Measurements from ENCODE around the gene SLC12A4. TPM values are rescaled to one million over a fixed set of nuclear protein-coding genes. Genes with fewer than 3 reads are reported as not detected.

The SLC12A4 gene
- polyA plus RNA-seq, 4 donors, result 1.1 to 17.3 (median 7.0) TPM

GRCh38 chr16:67936124-67936879, 32.1 kb downstream of the SLC12A4 start, which contains the start of gene PSMB10:
TSS of gene PSMB10 (minus strand) at chr16:67936850. CDS start at chr16:67936749, 101 bp downstream.
- 0% methylated on average over 50 to 54 of the region's 54 CpGs for WGBS, 3 donors
- Histone ChIP-seq H3K36me3 (ENCODE audit: control insufficient read depth in 3 of 3, insufficient read depth in 2 of 3, low read depth in 1 of 3, low read length in 3 of 3) (peaks cover 0 to 60% (median 2%) of the 10 kb centered on the region in 3 donors), H3K4me1 (ENCODE audit: control insufficient read depth in 3 of 3, insufficient read depth in 2 of 3, low read depth in 1 of 3, low read length in 2 of 3) (peaks cover 5 to 19% (median 8%) of the 10 kb centered on the region in 3 donors), H3K27me3 (ENCODE audit: control insufficient read depth in 3 of 3, insufficient read depth in 3 of 3, low read length in 3 of 3) (no peaks in the 10 kb centered on the region), H3K9me3 (ENCODE audit: control insufficient read depth in 2 of 2, insufficient read depth in 1 of 2, low read depth in 1 of 2, low read length in 1 of 2) (no peaks in the 10 kb centered on the region), H3K4me3 (ENCODE audit: low read depth in 1 of 3, low read length in 3 of 3) (peak within 1 kb of the TSS; percentile 85 to 90 (median 86)), H3K27ac (ENCODE audit: low read depth in 1 of 3, low read length in 2 of 3) (peak within 1 kb of the TSS; percentile 95 to 98 (median 96))
- no peak for FAIRE-seq
- peak in 1 of 2 donors; percentile 88 for DNase-seq

GRCh38 chr16:67935402-67936123, 32.9 kb downstream of the SLC12A4 start:
- WGBS, 3 donors, result 3 to 4% (median 3%) methylated on average over 49 to 55 of the region's 55 CpGs
- Histone ChIP-seq H3K27ac (ENCODE audit: low read depth in 1 of 3, low read length in 2 of 3) (peak overlapping the region; percentile 95 to 98 (median 96)), H3K36me3 (ENCODE audit: control insufficient read depth in 3 of 3, insufficient read depth in 2 of 3, low read depth in 1 of 3, low read length in 3 of 3) (peaks cover 0 to 67% (median 2%) of the 10 kb centered on the region in 3 donors), H3K4me1 (ENCODE audit: control insufficient read depth in 3 of 3, insufficient read depth in 2 of 3, low read depth in 1 of 3, low read length in 2 of 3) (peaks cover 5 to 19% (median 8%) of the 10 kb centered on the region in 3 donors), H3K27me3 (ENCODE audit: control insufficient read depth in 3 of 3, insufficient read depth in 3 of 3, low read length in 3 of 3) (no peaks in the 10 kb centered on the region), H3K9me3 (ENCODE audit: control insufficient read depth in 2 of 2, insufficient read depth in 1 of 2, low read depth in 1 of 2, low read length in 1 of 2) (no peaks in the 10 kb centered on the region), H3K4me3 (ENCODE audit: low read depth in 1 of 3, low read length in 3 of 3) (peak overlapping the region; percentile 85 to 90 (median 86))
- FAIRE-seq (no peak), DNase-seq (peak; percentile 97 to 98)

GRCh38 chr16:67935101-67935401, 33.4 kb downstream of the SLC12A4 start:
- Histone ChIP-seq H3K27me3 (ENCODE audit: control insufficient read depth in 3 of 3, insufficient read depth in 3 of 3, low read length in 3 of 3) (no peaks in the 10 kb centered on the region), H3K4me1 (ENCODE audit: control insufficient read depth in 3 of 3, insufficient read depth in 2 of 3, low read depth in 1 of 3, low read length in 2 of 3) (peaks cover 5 to 19% (median 8%) of the 10 kb centered on the region in 3 donors), H3K9me3 (ENCODE audit: control insufficient read depth in 2 of 2, insufficient read depth in 1 of 2, low read depth in 1 of 2, low read length in 1 of 2) (no peaks in the 10 kb centered on the region), H3K36me3 (ENCODE audit: control insufficient read depth in 3 of 3, insufficient read depth in 2 of 3, low read depth in 1 of 3, low read length in 3 of 3) (peaks cover 0 to 69% (median 2%) of the 10 kb centered on the region in 3 donors), H3K27ac (ENCODE audit: low read depth in 1 of 3, low read length in 2 of 3) (peak overlapping the region in 2 of 3 donors; percentile 9 to 95), H3K4me3 (ENCODE audit: low read depth in 1 of 3, low read length in 3 of 3) (peak overlapping the region in 2 of 3 donors; percentile 85 to 90)
- FAIRE-seq (no peak), DNase-seq (no peak)
- WGBS, 3 donors, result 49 to 59% (median 59%) methylated on average over 13 of the region's 13 CpGs

GRCh38 chr16:67934306-67935100, 33.9 kb downstream of the SLC12A4 start:
- no peak for DNase-seq
- no peaks in the 10 kb centered on the region for H3K27me3 ChIP-seq (ENCODE audit: control insufficient read depth in 3 of 3, insufficient read depth in 3 of 3, low read length in 3 of 3)
- FAIRE-seq, result no peak
- H3K4me1 ChIP-seq (ENCODE audit: control insufficient read depth in 3 of 3, insufficient read depth in 2 of 3, low read depth in 1 of 3, low read length in 2 of 3), result peaks cover 5 to 19% (median 8%) of the 10 kb centered on the region in 3 donors
- WGBS, 3 donors, result 72 to 83% (median 75%) methylated on average over 13 of the region's 13 CpGs
- H3K9me3 ChIP-seq (ENCODE audit: control insufficient read depth in 2 of 2, insufficient read depth in 1 of 2, low read depth in 1 of 2, low read length in 1 of 2), result no peaks in the 10 kb centered on the region
- peak overlapping the region in 1 of 3 donors; percentile 90 for H3K4me3 ChIP-seq (ENCODE audit: low read depth in 1 of 3, low read length in 3 of 3)
- peaks cover 0 to 69% (median 2%) of the 10 kb centered on the region in 3 donors for H3K36me3 ChIP-seq (ENCODE audit: control insufficient read depth in 3 of 3, insufficient read depth in 2 of 3, low read depth in 1 of 3, low read length in 3 of 3)
- H3K27ac ChIP-seq (ENCODE audit: low read depth in 1 of 3, low read length in 2 of 3), result no peak overlapping the region

GRCh38 chr16:67933805-67934204, 34.6 kb downstream of the SLC12A4 start:
- no peak for FAIRE-seq
- H3K27me3 ChIP-seq (ENCODE audit: control insufficient read depth in 3 of 3, insufficient read depth in 3 of 3, low read length in 3 of 3), result no peaks in the 10 kb centered on the region
- H3K36me3 ChIP-seq (ENCODE audit: control insufficient read depth in 3 of 3, insufficient read depth in 2 of 3, low read depth in 1 of 3, low read length in 3 of 3), result peaks cover 0 to 71% (median 2%) of the 10 kb centered on the region in 3 donors
- no peak for DNase-seq
- no peaks in the 10 kb centered on the region for H3K9me3 ChIP-seq (ENCODE audit: control insufficient read depth in 2 of 2, insufficient read depth in 1 of 2, low read depth in 1 of 2, low read length in 1 of 2)
- H3K4me3 ChIP-seq (ENCODE audit: low read depth in 1 of 3, low read length in 3 of 3), result no peak overlapping the region
- H3K27ac ChIP-seq (ENCODE audit: low read depth in 1 of 3, low read length in 2 of 3), result no peak overlapping the region
- 82 to 85% (median 84%) methylated on average over 7 of the region's 7 CpGs for WGBS, 3 donors
- peaks cover 5 to 19% (median 8%) of the 10 kb centered on the region in 3 donors for H3K4me1 ChIP-seq (ENCODE audit: control insufficient read depth in 3 of 3, insufficient read depth in 2 of 3, low read depth in 1 of 3, low read length in 2 of 3)

GRCh38 chr16:67932462-67932840, 36.0 kb downstream of the SLC12A4 start:
- peaks cover 5 to 17% (median 8%) of the 10 kb centered on the region in 3 donors for H3K4me1 ChIP-seq (ENCODE audit: control insufficient read depth in 3 of 3, insufficient read depth in 2 of 3, low read depth in 1 of 3, low read length in 2 of 3)
- FAIRE-seq (no peak), DNase-seq (no peak)
- H3K27me3 ChIP-seq (ENCODE audit: control insufficient read depth in 3 of 3, insufficient read depth in 3 of 3, low read length in 3 of 3), result no peaks in the 10 kb centered on the region
- H3K9me3 ChIP-seq (ENCODE audit: control insufficient read depth in 2 of 2, insufficient read depth in 1 of 2, low read depth in 1 of 2, low read length in 1 of 2), result no peaks in the 10 kb centered on the region
- 85 to 93% (median 87%) methylated on average over 4 of the region's 4 CpGs for WGBS, 3 donors
- H3K4me3 ChIP-seq (ENCODE audit: low read depth in 1 of 3, low read length in 3 of 3), result no peak overlapping the region
- H3K27ac ChIP-seq (ENCODE audit: low read depth in 1 of 3, low read length in 2 of 3), result no peak overlapping the region
- peaks cover 0 to 82% (median 2%) of the 10 kb centered on the region in 3 donors for H3K36me3 ChIP-seq (ENCODE audit: control insufficient read depth in 3 of 3, insufficient read depth in 2 of 3, low read depth in 1 of 3, low read length in 3 of 3)

- Histone ChIP-seq H3K27ac (ENCODE audit: low read depth in 1 of 3, low read length in 2 of 3) (no peak within 1 kb of the TSS), H3K4me1 (ENCODE audit: control insufficient read depth in 3 of 3, insufficient read depth in 2 of 3, low read depth in 1 of 3, low read length in 2 of 3) (peaks cover 2 to 12% (median 4%) of the 10 kb centered on the region in 3 donors), H3K36me3 (ENCODE audit: control insufficient read depth in 3 of 3, insufficient read depth in 2 of 3, low read depth in 1 of 3, low read length in 3 of 3) (peaks cover 0 to 82% (median 2%) of the 10 kb centered on the region in 3 donors), H3K9me3 (ENCODE audit: control insufficient read depth in 2 of 2, insufficient read depth in 1 of 2, low read depth in 1 of 2, low read length in 1 of 2) (no peaks in the 10 kb centered on the region), H3K4me3 (ENCODE audit: low read depth in 1 of 3, low read length in 3 of 3) (no peak within 1 kb of the TSS), H3K27me3 (ENCODE audit: control insufficient read depth in 3 of 3, insufficient read depth in 3 of 3, low read length in 3 of 3) (no peaks in the 10 kb centered on the region)
- WGBS, 3 donors, result 83 to 87% (median 86%) methylated on average over 15 of the region's 15 CpGs
- no peak for FAIRE-seq
- DNase-seq, result no peak
Measured at GRCh38 chr16:67931712-67932461, 36.5 kb downstream of the SLC12A4 start, which contains the start of gene CTRL. TSS of gene CTRL (minus strand) at chr16:67931862. CDS start at chr16:67931852, 10 bp downstream.

All from small intestine (tissue), 7 donors.